SH-SY5Y (cell line): ENCODE results near the gene CLIP2.

Source experiments
- GATA2 ChIP-seq: IDR thresholded peaks from 2 replicates; pipeline ENCODE4 v1.6.1; 2011; ENCODE audit warnings: mild to moderate bottlenecking, low read depth, low read length
- GATA3 ChIP-seq: IDR thresholded peaks from 2 replicates; pipeline ENCODE4 v1.6.1; 2011; ENCODE audit warnings: low read depth, mild to moderate bottlenecking, low read length, moderate library complexity

DNA sequence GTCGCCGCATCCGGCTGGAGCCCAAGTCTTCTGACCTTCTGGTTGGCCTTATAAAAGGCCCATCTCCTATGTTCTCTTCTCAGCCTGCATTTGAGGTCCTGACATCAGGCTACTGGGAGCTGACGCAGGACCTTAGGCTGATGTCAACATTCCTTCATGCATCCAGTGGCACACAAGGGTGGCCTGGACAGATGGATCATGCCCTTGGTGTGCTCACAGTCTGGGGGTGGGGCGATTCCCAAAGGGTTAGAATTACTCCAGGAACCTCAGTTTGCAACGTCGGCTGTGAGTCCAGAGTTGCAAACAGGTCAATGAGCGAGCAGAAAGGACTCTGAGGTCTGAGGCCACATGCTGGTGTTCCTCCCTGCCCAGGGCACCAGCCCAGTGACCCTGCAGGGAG, 8.2 kb upstream of the CLIP2 start:
- TF ChIP-seq GATA2: no peak
- no peak for TF ChIP-seq GATA3
